ENCODE results near the gene PRMT1.
A peak's percentile ranks its signal among the peaks of the same experiment; 100 is the strongest.
"Not testable (repeated sequence)": the region's sequence is repeated elsewhere in the genome, so short reads cannot be mapped to it uniquely, and the experiment has no call there.

PRMT1 gene

DNA sequence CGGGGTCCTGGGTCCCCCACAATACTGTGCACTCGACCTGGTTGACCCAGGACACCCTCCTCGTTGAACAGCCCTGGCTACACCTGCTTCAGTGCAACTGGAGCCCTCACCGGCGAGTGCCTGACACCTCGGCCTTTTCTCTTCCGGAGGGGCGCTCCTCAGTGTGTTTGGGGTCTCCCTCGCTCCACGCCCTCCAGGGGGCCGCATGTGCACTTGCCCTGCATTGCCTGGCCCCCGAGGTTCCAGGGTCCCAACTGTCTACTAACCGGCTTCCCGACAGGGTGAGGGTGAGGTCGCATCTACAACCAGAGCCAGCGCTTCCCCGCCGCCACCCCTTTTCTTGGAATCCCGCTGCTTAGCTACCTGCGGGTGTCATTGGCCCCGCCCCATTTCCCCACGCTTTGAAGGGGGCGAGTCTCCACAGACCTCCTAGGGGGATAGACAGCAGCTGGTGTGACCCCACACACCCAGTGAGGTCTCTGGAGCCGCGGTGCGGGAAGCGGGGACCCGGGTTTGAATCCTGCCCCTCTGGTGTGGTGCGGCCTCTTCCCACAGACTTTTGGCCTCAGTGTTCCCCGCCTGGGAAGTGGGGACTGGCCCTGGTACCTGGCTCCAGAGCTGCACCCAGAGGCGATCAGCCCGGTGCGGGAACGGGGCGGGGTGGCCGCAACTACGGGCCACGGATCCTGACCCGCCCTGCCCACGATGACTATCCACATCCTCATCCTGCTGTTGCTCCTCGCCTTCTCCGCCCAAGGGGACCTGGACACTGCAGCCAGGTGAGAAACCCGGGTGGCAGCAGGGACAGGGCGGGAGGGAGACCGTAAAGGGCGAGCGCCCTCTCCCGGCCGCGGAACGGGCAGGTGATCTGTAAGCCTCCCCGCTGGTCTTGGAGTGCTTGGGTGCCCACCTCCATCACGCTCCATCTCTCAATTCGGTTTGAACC lies 12.3 kb downstream of the PRMT1 start, which contains the start of gene ADM5:
Gene ADM5, plus strand, starts transcription at position 462 of the 946 bp plus-strand sequence. Its CDS starts 244 bp downstream, at position 706.
- peak; percentile 75 to 78 for DNase-seq

DNA sequence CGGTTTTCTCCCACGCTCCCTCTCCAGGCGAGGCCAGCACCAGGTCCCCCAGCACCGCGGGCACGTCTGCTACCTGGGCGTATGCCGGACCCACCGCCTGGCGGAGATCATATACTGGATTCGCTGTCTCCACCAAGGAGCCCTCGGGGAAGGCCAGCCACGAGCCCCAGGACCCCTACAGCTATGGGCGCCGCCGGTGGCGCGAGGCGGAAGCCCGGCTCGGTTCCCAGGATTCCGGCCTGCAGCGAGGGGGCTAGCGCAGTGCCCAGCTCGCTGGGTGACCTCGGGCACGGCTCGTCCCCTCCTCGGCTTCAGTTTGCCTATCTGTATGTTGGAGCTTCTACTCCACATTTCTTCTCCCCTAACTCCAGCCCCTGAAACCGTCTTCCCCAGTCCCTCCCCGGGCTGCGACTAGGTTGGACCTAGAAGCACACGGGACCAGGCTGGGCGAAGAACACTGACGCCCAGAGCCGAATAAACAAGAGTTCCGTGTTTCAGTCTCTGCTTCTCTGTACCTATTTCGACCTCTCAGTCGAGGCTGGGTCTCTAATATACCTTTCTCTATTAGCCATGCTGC lies 13.1 kb downstream of the PRMT1 start:
- no peak for DNase-seq

GRCh38 chr19:49690656-49691242 lies 13.7 kb downstream of the PRMT1 start, which contains the start of gene CPT1C:
TSS of gene CPT1C (plus strand) at chr19:49691116. CDS start at chr19:49692253, 1,137 bp downstream.
- DNase-seq = peak; percentile 88 to 89

- DNase-seq = peak; percentile 80 to 83
Observed at GRCh38 chr19:49691243-49692146, 14.4 kb downstream of the PRMT1 start.

- peak in 1 of 2 experiments; percentile 35 for DNase-seq
Observed at GRCh38 chr19:49692147-49692506, 15.1 kb downstream of the PRMT1 start.

GRCh38 chr19:49696115-49696514 lies 19.0 kb downstream of the PRMT1 start:
- no peak for DNase-seq

DNA sequence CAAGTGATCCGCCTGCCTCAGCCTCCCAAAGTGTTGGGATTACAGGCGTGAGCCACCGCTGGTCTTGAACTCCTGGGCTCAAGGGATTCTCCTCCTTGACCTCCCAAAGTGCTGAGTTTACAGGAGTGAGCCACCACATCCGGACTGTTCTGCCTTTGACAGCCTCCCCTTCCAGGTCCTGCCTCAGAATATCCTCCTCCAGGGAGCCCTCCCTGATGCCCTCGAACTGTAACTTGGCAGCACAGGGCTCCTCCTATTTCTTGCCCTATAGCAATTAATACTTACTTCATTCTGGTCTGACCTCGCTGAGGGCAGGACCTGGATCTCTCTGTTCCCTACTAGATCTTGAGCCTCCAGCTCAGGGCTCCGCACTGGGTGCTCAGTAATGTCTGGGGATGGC lies 19.8 kb downstream of the PRMT1 start:
- DNase-seq = no peak

- DNase-seq = no peak
Observed at GRCh38 chr19:49699364-49699763, 22.3 kb downstream of the PRMT1 start.

- no peak for DNase-seq
Observed at GRCh38 chr19:49700563-49700962, 23.5 kb downstream of the PRMT1 start.

- DNase-seq = no peak
Observed at GRCh38 chr19:49701271-49701786, 24.3 kb downstream of the PRMT1 start.

- no peak for DNase-seq
Observed at GRCh38 chr19:49704888-49705642, 28.0 kb downstream of the PRMT1 start.

DNA sequence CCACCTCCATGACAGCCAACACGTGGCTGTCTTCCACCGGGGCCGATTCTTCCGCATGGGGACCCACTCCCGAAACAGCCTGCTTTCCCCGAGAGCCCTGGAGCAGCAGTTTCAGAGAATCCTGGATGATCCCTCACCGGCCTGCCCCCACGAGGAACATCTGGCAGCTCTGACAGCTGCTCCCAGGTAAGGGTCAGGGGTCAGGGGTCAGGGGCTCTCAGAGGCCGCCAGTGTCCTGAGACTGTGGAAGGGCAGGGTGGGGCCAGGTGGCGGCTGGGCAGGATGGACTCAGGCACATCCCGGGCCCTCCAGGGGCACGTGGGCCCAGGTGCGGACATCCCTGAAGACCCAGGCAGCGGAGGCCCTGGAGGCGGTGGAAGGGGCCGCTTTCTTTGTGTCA lies 28.8 kb downstream of the PRMT1 start:
- DNase-seq = no peak

DNA sequence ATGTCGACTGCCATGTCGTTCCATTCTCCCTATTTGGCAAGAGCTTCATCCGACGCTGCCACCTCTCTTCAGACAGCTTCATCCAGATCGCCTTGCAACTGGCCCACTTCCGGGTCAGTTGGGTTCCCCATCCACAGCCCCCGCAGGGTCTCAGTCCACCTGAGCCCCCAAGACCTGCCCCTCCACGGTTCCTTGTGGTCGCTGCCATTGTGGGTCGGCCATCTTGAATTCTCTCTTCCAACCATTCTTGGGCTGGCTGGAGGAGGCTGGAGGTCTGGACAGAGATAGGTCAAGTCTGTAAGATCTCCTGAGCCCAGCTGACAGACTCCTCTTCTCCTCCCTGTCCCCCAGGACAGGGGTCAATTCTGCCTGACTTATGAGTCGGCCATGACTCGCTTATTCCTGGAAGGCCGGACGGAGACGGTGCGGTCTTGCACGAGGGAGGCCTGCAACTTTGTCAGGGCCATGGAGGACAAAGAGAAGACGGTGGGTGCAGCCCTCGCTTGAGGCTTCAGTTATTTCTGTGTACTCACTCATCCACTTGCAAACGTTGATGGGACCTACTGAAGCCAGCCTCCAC lies 33.4 kb downstream of the PRMT1 start:
- no peak for DNase-seq

DNA sequence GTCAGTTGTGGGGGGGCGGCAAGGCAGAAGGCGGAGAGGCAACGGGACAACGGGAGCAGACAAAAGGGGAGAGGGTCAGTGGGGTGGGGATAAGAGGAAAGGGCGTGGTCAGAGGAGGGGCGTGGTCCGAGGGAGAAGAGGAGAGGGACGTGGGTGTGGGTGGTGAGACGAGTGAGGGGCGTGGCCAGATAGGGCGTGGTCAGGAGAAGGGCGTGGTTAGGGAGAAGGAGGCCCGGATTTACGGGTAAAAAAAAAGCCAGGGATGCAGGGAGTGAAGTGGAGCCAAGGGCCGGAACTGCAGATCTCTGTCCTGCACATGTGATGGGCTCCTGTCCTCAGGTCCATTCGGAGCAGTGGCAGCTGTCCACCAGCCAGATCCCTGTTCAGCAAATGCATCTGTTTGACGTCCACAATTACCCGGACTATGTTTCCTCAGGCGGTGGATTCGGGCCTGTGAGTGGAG lies 35.4 kb downstream of the PRMT1 start:
- DNase-seq = no peak

DNA sequence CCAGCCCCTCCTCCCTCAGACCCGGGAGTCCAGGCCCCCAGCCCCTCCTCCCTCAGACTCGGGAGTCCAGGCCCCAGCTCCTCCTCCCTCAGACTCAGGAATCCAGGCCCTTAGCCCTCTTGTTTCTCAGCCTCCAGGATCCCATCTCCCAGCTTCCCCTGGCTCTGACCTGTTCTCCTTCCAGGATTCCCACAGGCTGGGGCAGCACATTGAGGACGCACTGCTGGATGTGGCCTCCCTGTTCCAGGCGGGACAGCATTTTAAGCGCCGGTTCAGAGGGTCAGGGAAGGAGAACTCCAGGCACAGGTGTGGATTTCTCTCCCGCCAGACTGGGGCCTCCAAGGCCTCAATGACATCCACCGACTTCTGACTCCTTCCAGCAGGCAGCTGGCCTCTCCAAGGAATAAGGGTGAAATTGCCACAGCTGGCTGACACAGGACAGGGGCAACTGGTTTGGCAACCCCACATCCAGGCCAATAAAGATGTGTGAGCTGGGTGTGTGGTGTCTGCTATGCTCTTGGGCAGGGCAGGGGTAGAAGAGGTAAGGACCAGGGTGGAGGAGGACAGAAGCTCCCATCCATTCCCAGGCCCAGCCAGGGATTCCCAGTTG lies 36.3 kb downstream of the PRMT1 start:
- DNase-seq = no peak

DNA sequence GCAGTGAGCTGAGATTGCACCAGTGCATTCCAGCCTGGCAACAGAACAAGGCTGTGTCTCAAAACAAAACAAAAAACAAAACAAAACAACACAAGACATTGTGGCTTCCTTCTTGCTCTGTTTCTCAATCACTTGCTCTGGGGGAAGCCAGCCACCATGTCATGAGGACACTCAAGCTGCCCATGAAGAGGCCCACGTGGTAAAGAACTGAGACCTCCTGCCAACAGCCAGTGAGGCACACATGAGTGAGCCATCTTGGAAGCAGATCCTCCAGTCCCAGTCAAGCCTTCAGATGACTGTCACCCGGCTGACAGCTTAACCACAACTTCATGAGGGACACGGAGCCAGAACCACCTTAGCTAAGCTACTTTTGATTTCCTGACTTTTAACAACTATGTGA lies 39.1 kb downstream of the PRMT1 start:
- DNase-seq = no peak

GRCh38 chr19:49718511-49718910 lies 41.4 kb downstream of the PRMT1 start:
- no peak for DNase-seq

- no peak for DNase-seq
Observed at GRCh38 chr19:49718991-49719390, 41.9 kb downstream of the PRMT1 start.

DNA sequence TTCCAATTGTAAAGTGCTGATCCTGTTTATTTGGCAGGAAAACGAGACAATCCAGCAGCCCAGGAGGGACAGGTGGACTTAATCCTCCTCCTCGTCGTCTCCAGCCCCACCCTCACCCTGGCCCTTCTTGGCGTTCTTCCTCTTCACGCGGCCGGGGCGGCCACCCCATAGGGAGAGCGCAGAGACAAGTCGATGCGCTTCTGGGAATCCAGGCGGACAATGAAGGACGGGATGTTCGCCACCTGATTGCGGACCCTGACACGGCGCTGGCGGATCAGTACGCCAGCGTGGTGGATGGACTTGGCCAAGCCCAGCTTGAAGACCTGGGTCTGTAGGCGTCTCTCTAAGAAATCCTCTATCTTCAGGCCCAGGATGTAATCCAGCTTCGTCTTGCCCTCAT lies 42.3 kb downstream of the PRMT1 start:
- DNase-seq = not testable (repeated sequence)

- no peak for DNase-seq
Observed at GRCh38 chr19:49727217-49728030, 50.4 kb downstream of the PRMT1 start.
